Amygdala (tissue), 56 donors: ENCODE data around the gene STK16.

ENCODE experiments used
- DNase-seq, 56 donors: peaks; one replicate each; lab custom pipeline; 2025; lab: John Stamatoyannopoulos, UW

The STK16 gene

GRCh38 chr2:219261024-219261855, 16.0 kb downstream of the STK16 start:
- no peak for DNase-seq

DNA sequence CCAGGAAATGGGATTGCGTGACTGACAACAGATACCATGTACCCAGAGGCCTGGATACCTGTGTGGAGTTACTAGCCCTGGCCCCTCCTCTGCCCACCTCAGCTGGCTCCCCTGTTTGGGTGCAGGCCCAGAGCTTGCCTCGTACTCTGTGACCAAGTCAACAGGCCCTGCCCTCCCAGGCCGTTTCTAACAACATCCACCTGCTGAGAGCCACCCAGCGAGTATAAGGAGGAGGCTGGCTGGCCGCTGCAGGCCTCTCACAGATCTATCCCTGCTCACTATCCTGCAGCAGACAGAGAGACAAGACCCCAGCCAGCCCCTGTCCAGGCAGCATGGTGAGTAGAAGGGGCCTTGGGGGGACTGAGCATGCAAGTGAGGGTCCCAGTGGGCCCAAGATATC, 21.0 kb downstream of the STK16 start:
- DNase-seq, result no peak

- DNase-seq, result no peak
Observed at GRCh38 chr2:219266886-219267285, 21.6 kb downstream of the STK16 start.

DNA sequence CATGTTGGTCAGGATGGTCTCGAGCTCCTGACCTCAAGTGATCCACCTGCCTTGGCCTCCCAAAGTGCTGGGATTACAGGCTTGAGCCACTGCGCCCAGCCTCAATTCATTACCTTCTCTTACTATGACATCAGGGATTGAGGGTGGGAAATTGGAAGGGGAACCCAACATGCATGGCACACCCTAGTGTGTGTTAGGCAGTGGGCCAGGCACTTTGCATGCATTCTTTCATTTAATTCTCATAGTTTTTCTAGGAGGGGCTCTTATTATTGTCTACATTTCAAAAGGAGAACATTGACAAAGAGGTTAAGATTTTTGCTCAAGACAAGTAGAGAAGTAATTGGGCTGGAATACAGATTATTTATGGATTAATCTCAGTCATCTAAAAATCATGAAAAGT, 23.0 kb downstream of the STK16 start:
- no peak for DNase-seq

DNA sequence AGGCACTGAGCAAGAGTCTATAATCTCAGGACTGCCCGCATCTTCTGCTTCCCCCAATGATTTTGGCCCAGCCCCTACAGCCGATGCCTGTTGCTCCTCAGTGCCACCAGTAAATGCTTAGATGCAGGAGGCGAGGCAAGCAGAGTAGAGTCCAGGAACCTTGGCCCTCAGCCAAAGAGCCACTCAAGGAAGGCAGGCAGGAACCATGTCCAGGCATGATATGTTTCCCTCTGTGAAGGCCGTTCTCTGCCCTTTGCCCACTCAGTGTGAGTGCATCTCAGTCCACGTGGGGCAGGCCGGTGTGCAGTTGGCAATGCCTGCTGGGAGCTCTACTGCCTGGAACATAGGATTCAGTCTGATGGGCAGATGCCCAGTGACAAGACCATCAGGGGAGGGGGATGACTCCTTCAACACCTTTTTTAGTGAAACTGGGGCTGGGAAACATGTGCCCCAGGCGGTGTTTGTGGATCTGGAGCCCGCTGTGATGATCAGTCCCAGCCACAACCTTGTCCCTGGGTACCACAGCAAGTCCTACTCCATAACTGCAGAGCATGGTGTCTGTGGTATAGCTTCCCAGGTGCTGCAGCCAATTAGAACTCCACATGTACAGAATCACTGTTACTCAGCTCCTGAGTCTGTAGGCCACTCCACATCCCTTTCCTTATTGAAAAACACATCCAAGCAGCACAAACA, 24.2 kb downstream of the STK16 start:
- peak in 1 of 56 donors; percentile 23 for DNase-seq

- no peak for DNase-seq
Observed at GRCh38 chr2:219270055-219270372, 24.7 kb downstream of the STK16 start.

- no peak for DNase-seq
Observed at GRCh38 chr2:219271021-219271420, 25.7 kb downstream of the STK16 start.

- DNase-seq, result no peak
Observed at GRCh38 chr2:219272356-219272755, 27.1 kb downstream of the STK16 start.

- DNase-seq, result no peak
Observed at GRCh38 chr2:219272995-219273394, 27.7 kb downstream of the STK16 start.

DNA sequence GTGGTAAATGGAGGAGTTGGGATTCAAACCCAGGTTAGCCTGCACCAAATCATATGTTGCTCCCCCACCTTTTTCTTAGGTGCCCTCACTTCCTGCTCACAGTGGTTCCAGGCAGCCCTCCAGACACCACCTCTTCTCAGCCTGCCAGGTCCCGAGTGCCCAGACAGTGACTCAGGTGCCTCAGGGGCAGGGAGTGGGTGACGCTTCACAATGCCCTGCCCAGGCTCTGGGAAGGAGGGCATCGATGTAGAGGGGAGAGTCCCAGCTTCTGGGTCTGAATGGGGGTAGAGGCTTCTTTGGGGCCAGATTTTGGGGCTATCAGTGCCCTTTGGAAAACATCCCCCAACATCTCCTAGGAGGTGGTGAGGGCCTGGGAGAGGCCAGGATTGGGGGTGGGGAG, 28.7 kb downstream of the STK16 start:
- DNase-seq, result no peak

GRCh38 chr2:219274361-219274921, 29.2 kb downstream of the STK16 start:
- DNase-seq, result no peak

- peak in 53 of 56 donors; percentile 26 to 89 (median 71) for DNase-seq
Observed at GRCh38 chr2:219277703-219278654, 32.7 kb downstream of the STK16 start.

DNA sequence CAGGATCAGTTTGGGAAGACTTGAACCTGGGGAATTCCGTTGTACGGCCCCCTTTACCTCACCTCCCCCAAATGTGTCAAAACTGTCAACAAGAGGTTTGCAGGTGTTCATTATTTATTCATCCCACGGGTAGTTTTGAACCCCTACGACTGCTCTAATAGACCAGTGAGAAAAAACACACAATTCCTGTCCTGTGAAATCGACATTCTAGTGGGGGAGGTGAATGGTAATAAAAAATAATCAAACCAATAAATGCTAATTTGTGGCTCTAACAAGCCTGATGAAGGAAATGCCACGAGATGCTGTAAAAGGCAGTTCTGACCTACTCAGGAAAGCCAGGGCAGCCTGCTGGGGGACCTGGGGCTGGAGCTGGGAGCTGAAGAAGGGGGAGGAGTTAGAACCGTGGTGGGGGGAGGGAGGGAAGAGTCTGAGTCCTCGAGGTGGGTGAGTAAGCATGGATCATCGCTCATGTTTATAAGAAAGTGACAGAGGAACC, 33.4 kb downstream of the STK16 start:
- DNase-seq, result peak in 2 of 56 donors; percentile 59 to 84

- peak; percentile 55 to 99 (median 97) for DNase-seq
Observed at GRCh38 chr2:219279151-219279915, 34.1 kb downstream of the STK16 start, which contains the start of gene DNAJB2. Gene DNAJB2 (plus strand): TSS chr2:219279366. CDS start chr2:219279834, 468 bp downstream.

GRCh38 chr2:219279916-219280516, 34.7 kb downstream of the STK16 start:
- peak in 3 of 56 donors; percentile 56 to 74 (median 71) for DNase-seq

GRCh38 chr2:219280651-219281050, 35.4 kb downstream of the STK16 start:
- no peak for DNase-seq

DNA sequence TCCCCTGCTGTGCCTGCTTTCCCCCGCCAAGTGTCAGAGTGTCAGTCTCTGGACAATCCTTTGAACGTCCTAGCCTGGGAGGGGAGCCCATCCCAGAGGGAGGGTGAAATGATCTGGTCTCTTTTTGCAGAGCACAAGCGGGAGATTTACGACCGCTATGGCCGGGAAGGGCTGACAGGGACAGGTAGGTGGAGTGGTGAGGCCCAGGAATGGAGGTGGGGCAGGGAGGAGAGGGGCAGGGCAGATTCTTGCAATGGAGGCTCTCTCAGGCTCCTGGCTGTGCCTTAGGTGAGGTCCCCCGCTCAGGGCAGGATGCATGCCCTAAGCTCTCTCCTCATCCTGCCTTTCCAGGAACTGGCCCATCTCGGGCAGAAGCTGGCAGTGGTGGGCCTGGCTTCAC, 36.3 kb downstream of the STK16 start:
- DNase-seq, result no peak

DNA sequence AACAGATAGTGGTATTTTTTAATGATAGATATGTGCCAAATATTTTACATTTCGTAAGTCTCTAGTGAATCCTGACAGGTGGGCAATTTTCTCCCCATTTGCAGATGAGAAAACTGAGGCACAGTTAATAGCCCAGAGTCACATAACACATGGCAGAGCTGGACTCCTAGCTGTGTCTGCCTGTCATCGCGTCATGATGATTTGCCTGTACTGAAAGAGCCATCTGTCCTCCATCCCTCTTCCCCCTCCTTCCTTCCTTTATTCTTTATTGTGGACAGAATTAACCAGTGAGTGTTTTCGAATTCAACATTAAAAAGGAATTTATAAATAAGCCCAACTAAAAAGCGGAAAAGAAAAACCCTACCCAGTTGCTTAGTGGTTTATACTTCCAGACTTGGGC, 37.1 kb downstream of the STK16 start:
- DNase-seq, result peak in 30 of 56 donors; percentile 22 to 86 (median 54)
